ES-I3 (cell line): Measurements from ENCODE around the gene PDLIM5.

Experiments used
- H3K36me3 ChIP-seq: 2 replicates; pipeline ENCODE4 v1.6.1; 2013; ENCODE audit warnings: mild to moderate bottlenecking, low read length, control low read depth, moderate library complexity; ENCODE audit not compliant: insufficient read depth
- H3K4me1 ChIP-seq: 2 replicates; pipeline ENCODE4 v1.6.1; 2013; ENCODE audit warnings: mild to moderate bottlenecking, control low read depth, low read length; ENCODE audit not compliant: insufficient read depth
- H3K9ac ChIP-seq: 2 replicates; pipeline ENCODE4 v1.6.1; 2013; ENCODE audit warnings: low read depth, mild to moderate bottlenecking, low read length, moderate library complexity
- H3K9me3 ChIP-seq: 2 replicates; pipeline ENCODE4 v1.6.1; 2013; ENCODE audit warnings: mild to moderate bottlenecking, low read length, moderate library complexity; ENCODE audit not compliant: control insufficient read depth, insufficient read depth

The PDLIM5 gene

GRCh38 chr4:94567811-94568210, 116.1 kb downstream of the PDLIM5 start:
- Histone ChIP-seq H3K36me3 (no peaks in the 10 kb centered on the region; the same call in 1 of the 2 replicates), H3K9ac (no peak overlapping the region), H3K9me3 (no peaks in the 10 kb centered on the region), H3K4me1 (no peaks in the 10 kb centered on the region; the same call in 1 of the 2 replicates)

- H3K36me3 ChIP-seq = no peaks in the 10 kb centered on the region; the same call in 1 of the 2 replicates
- H3K4me1 ChIP-seq = peaks cover 7% of the 10 kb centered on the region
- no peaks in the 10 kb centered on the region for H3K9me3 ChIP-seq
- no peak overlapping the region for H3K9ac ChIP-seq
Measured at GRCh38 chr4:94570558-94570957, 118.8 kb downstream of the PDLIM5 start.

- H3K9me3 ChIP-seq = no peaks in the 10 kb centered on the region
- H3K36me3 ChIP-seq = no peaks in the 10 kb centered on the region; the same call in 1 of the 2 replicates
- peaks cover 12% of the 10 kb centered on the region for H3K4me1 ChIP-seq
- no peak overlapping the region for H3K9ac ChIP-seq
Measured at GRCh38 chr4:94571298-94571697, 119.6 kb downstream of the PDLIM5 start.

- H3K9me3 ChIP-seq = no peaks in the 10 kb centered on the region
- no peaks in the 10 kb centered on the region for H3K36me3 ChIP-seq
- H3K9ac ChIP-seq = no peak overlapping the region
Measured at GRCh38 chr4:94571715-94572114, 120.0 kb downstream of the PDLIM5 start.

GRCh38 chr4:94574050-94574449, 122.3 kb downstream of the PDLIM5 start:
- no peaks in the 10 kb centered on the region for H3K36me3 ChIP-seq
- H3K4me1 ChIP-seq = peaks cover 17% of the 10 kb centered on the region
- no peaks in the 10 kb centered on the region for H3K9me3 ChIP-seq
- H3K9ac ChIP-seq = no peak overlapping the region

More at GRCh38 chr4:94571715-94572114, 120.0 kb downstream of the PDLIM5 start:
- peaks cover 12% of the 10 kb centered on the region for H3K4me1 ChIP-seq

- Histone ChIP-seq H3K9ac (no peak overlapping the region), H3K4me1 (peaks cover 17% of the 10 kb centered on the region), H3K36me3 (no peaks in the 10 kb centered on the region), H3K9me3 (no peaks in the 10 kb centered on the region)
Measured at GRCh38 chr4:94574616-94575015, 122.9 kb downstream of the PDLIM5 start.

GRCh38 chr4:94575652-94576051, 123.9 kb downstream of the PDLIM5 start:
- Histone ChIP-seq H3K36me3 (no peaks in the 10 kb centered on the region), H3K4me1 (peaks cover 17% of the 10 kb centered on the region), H3K9ac (no peak overlapping the region), H3K9me3 (no peaks in the 10 kb centered on the region)

- Histone ChIP-seq H3K9ac (no peak overlapping the region), H3K9me3 (no peaks in the 10 kb centered on the region), H3K4me1 (peaks cover 17% of the 10 kb centered on the region), H3K36me3 (no peaks in the 10 kb centered on the region)
Measured at GRCh38 chr4:94576210-94576609, 124.5 kb downstream of the PDLIM5 start.

GRCh38 chr4:94577136-94577535, 125.4 kb downstream of the PDLIM5 start:
- H3K36me3 ChIP-seq = no peaks in the 10 kb centered on the region
- no peaks in the 10 kb centered on the region for H3K9me3 ChIP-seq
- peaks cover 17% of the 10 kb centered on the region for H3K4me1 ChIP-seq
- no peak overlapping the region for H3K9ac ChIP-seq

- no peak overlapping the region for H3K9ac ChIP-seq
- peaks cover 17% of the 10 kb centered on the region for H3K4me1 ChIP-seq
- H3K36me3 ChIP-seq = no peaks in the 10 kb centered on the region
- H3K9me3 ChIP-seq = no peaks in the 10 kb centered on the region
Measured at GRCh38 chr4:94578195-94578594, 126.5 kb downstream of the PDLIM5 start.

GRCh38 chr4:94581766-94582165, 130.0 kb downstream of the PDLIM5 start:
- H3K9ac ChIP-seq = no peak overlapping the region
- H3K9me3 ChIP-seq = no peaks in the 10 kb centered on the region
- H3K36me3 ChIP-seq = no peaks in the 10 kb centered on the region
- H3K4me1 ChIP-seq = 0 out of 2 replicates have a peak, but pooled peaks cover 5% of the 10 kb centered on the region

- Histone ChIP-seq H3K4me1 (no peaks in the 10 kb centered on the region), H3K36me3 (no peaks in the 10 kb centered on the region), H3K9ac (no peak overlapping the region), H3K9me3 (no peaks in the 10 kb centered on the region)
Measured at GRCh38 chr4:94582517-94582916, 130.8 kb downstream of the PDLIM5 start.

GRCh38 chr4:94583914-94584641, 132.3 kb downstream of the PDLIM5 start:
- Histone ChIP-seq H3K36me3 (no peaks in the 10 kb centered on the region), H3K9me3 (no peaks in the 10 kb centered on the region), H3K9ac (no peak overlapping the region), H3K4me1 (no peaks in the 10 kb centered on the region)

GRCh38 chr4:94588896-94589693, 137.4 kb downstream of the PDLIM5 start:
- Histone ChIP-seq H3K4me1 (no peaks in the 10 kb centered on the region), H3K9me3 (no peaks in the 10 kb centered on the region), H3K9ac (no peak overlapping the region), H3K36me3 (no peaks in the 10 kb centered on the region)

- Histone ChIP-seq H3K36me3 (no peaks in the 10 kb centered on the region), H3K9ac (no peak overlapping the region), H3K4me1 (no peaks in the 10 kb centered on the region), H3K9me3 (no peaks in the 10 kb centered on the region)
Measured at GRCh38 chr4:94590493-94590892, 138.8 kb downstream of the PDLIM5 start.
